MCF 10A (cell line): ENCODE measurements around the gene DICER1. TPM values are rescaled to one million over a fixed set of nuclear protein-coding genes. Genes with fewer than 3 reads are reported as not detected.
A peak's percentile ranks its signal among the peaks of the same experiment; 100 is the strongest.

Experiments
- BruUV-seq: library from RNA; stranded (reverse); fragments of 400-500 nt; replicated peaks from 2 replicates; lab custom pipeline; 2021; lab: Mats Ljungman, UMichigan
- CTCF ChIA-PET: fragments of 300-600 bp; sonication (Branson Sonifier 250); formaldehyde crosslinking; extraction: SDS; loops from one replicate; lab custom pipeline; 2021; ENCODE audit warnings: antibody characterized with exemption, inconsistent platforms; lab: Yijun Ruan, JAX
- POLR2A ChIA-PET: fragments of 300-600, 350-650 bp; sonication (Branson Sonifier 250); formaldehyde crosslinking; extraction: SDS; loops from one replicate; lab custom pipeline; 2020; ENCODE audit warnings: antibody characterized with exemption, inconsistent platforms; lab: Yijun Ruan, JAX
- DNase-seq: peaks from one replicate; pipeline ENCODE4 v3.0.0-alpha.2; 2018; ENCODE audit not compliant: unreplicated experiment
- H3K27ac Mint-ChIP-seq: one replicate; pipeline ENCODE4 v1.8.0; 2022; ENCODE audit warnings: mild to moderate bottlenecking, low read depth, mixed read lengths; ENCODE audit not compliant: unreplicated experiment
- H3K27me3 Mint-ChIP-seq: one replicate; pipeline ENCODE4 v1.8.0; 2022; ENCODE audit warnings: mixed read lengths; ENCODE audit not compliant: insufficient read depth, unreplicated experiment
- H3K36me3 Mint-ChIP-seq: one replicate; pipeline ENCODE4 v1.8.0; 2022; ENCODE audit warnings: mild to moderate bottlenecking, moderate library complexity, mixed read lengths; ENCODE audit not compliant: insufficient read depth, unreplicated experiment
- H3K4me1 Mint-ChIP-seq: one replicate; pipeline ENCODE4 v1.8.0; 2022; ENCODE audit warnings: mixed read lengths; ENCODE audit not compliant: insufficient read depth, unreplicated experiment
- H3K4me3 Mint-ChIP-seq: one replicate; pipeline ENCODE4 v1.8.0; 2022; ENCODE audit warnings: mild to moderate bottlenecking, moderate library complexity, mixed read lengths; ENCODE audit not compliant: unreplicated experiment
- H3K9me3 Mint-ChIP-seq: one replicate; pipeline ENCODE4 v1.8.0; 2022; ENCODE audit warnings: mixed read lengths; ENCODE audit not compliant: unreplicated experiment
- CTCF ChIP-seq: fragments of 200-600 bp; IDR thresholded peaks from one replicate; pipeline ENCODE4 v1.8.0; 2022; ENCODE audit warnings: antibody characterized with exemption, mild to moderate bottlenecking; ENCODE audit not compliant: unreplicated experiment
- intact Hi-C: fragments of 100-400 bp; cut with micrococcal nuclease; formaldehyde crosslinking; loops from 2 replicates; pipeline ENCODE4 v1.14.1; 2022
- total RNA-seq: library from RNA; stranded (reverse); gene quantifications from 2 replicates; pipeline ENCODE4 v1.2.3, GENCODE V29; 2022

The DICER1 gene
- total RNA-seq, 1 experiment from 2014 or later, result 35.6 TPM

- TF ChIP-seq CTCF, result no peak
- CTCF ChIA-PET, result interaction anchor here (0.6 to 1.0 kb wide), 2 partner anchors 496 to 1534 kb away, joined by 3 read pairs; no protein-coding TSS in a partner anchor
- peaks cover 16% of the 10 kb centered on the region for H3K9me3 Mint-ChIP-seq
- no peaks in the 10 kb centered on the region for H3K4me1 Mint-ChIP-seq
- H3K27ac Mint-ChIP-seq, result no peak overlapping the region
- DNase-seq, result peak; percentile 45
- intact Hi-C loops, result no loop called here
- BruUV-seq, result no TSS peak
- H3K4me3 Mint-ChIP-seq, result no peak overlapping the region
- peaks cover 16% of the 10 kb centered on the region for H3K36me3 Mint-ChIP-seq
- no peaks in the 10 kb centered on the region for H3K27me3 Mint-ChIP-seq
- POLR2A ChIA-PET, result interaction anchor here (0.7 to 1.3 kb wide), 2 partner anchors 8 to 129 kb away, joined by 3 read pairs; no protein-coding TSS in a partner anchor
Observed at GRCh38 chr14:95185033-95185766, 27.9 kb upstream of the DICER1 start.

DNA sequence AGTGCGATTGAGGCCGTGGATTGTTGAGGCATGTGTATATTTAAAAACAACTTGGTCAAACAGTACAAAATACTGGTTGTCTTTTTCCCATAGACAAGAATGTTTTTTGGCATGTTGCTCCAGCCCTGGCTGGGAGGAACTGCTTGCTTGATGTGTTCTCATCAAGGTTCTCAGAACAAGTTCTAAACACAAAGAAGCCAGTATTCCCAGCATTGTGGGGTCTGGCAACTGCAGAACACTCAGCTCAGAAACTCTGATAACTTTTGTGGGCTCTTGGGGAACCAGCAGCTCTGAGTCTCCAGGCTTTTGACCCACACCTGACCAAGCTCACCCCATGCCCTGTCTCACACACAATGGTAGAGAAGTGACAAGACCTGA, 27.1 kb upstream of the DICER1 start:
- peaks cover 16% of the 10 kb centered on the region for H3K9me3 Mint-ChIP-seq
- no peak overlapping the region for H3K27ac Mint-ChIP-seq
- intact Hi-C loops, result no loop called here
- H3K36me3 Mint-ChIP-seq, result peaks cover 10% of the 10 kb centered on the region
- TF ChIP-seq CTCF, result no peak
- ChIA-PET CTCF (interaction anchor here (0.6 to 1.2 kb wide), 4 partner anchors 10 to 246 kb away, joined by 3 to 8 read pairs (median 3); no protein-coding TSS in a partner anchor), POLR2A (interaction anchor here (1.5 kb wide), 1 partner anchor 10 kb away, joined by 4 read pairs; no protein-coding TSS in a partner anchor)
- no peak overlapping the region for H3K4me3 Mint-ChIP-seq
- no peak for DNase-seq
- no TSS peak for BruUV-seq
- H3K4me1 Mint-ChIP-seq, result no peaks in the 10 kb centered on the region
- H3K27me3 Mint-ChIP-seq, result no peaks in the 10 kb centered on the region

GRCh38 chr14:95183532-95184412, 26.4 kb upstream of the DICER1 start:
- Mint-ChIP-seq H3K27ac (no peak overlapping the region), H3K4me1 (no peaks in the 10 kb centered on the region), H3K27me3 (no peaks in the 10 kb centered on the region), H3K4me3 (no peak overlapping the region), H3K36me3 (peaks cover 10% of the 10 kb centered on the region), H3K9me3 (peaks cover 16% of the 10 kb centered on the region)
- no peak for DNase-seq
- BruUV-seq, result no TSS peak
- TF ChIP-seq CTCF, result no peak
- ChIA-PET POLR2A (interaction anchor here (1.5 kb wide), 1 partner anchor 9 kb away, joined by 4 read pairs; no protein-coding TSS in a partner anchor), CTCF (interaction anchor here (0.6 to 1.2 kb wide), 7 partner anchors 9 to 276 kb away, joined by 3 to 8 read pairs (median 3); no protein-coding TSS in a partner anchor)
- intact Hi-C loops, result no loop called here
